Measurements from ENCODE around the gene EFNA2.

EFNA2 gene

GRCh38 chr19:1282588-1283206 lies 3.0 kb upstream of the EFNA2 start:
- no peak for TF ChIP-seq CTCF (IDR thresholded peaks at IDR 0.05; ENCODE audit: low read depth, low read length)
- no peak overlapping the region for H3K4me3 ChIP-seq (ENCODE audit: low read depth, low read length)

GRCh38 chr19:1283207-1283916 lies 2.3 kb upstream of the EFNA2 start:
- no peak for TF ChIP-seq CTCF (IDR thresholded peaks at IDR 0.05; ENCODE audit: low read depth, low read length)
- H3K4me3 ChIP-seq (ENCODE audit: low read depth, low read length), result no peak overlapping the region

- H3K4me3 ChIP-seq (ENCODE audit: low read depth, low read length), result no peak overlapping the region
- no peak for TF ChIP-seq CTCF (IDR thresholded peaks at IDR 0.05; ENCODE audit: low read depth, low read length)
Observed at GRCh38 chr19:1283917-1284292, 1.8 kb upstream of the EFNA2 start.

- TF ChIP-seq CTCF (IDR thresholded peaks at IDR 0.05; ENCODE audit: low read depth, low read length), result no peak
Observed at GRCh38 chr19:1284293-1284978, 1.2 kb upstream of the EFNA2 start.

GRCh38 chr19:1284979-1285736 lies 515 bp upstream of the EFNA2 start:
- H3K4me3 ChIP-seq (ENCODE audit: low read depth, low read length), result no peak overlapping the region
- no peak for TF ChIP-seq CTCF (IDR thresholded peaks at IDR 0.05; ENCODE audit: low read depth, low read length)

More at GRCh38 chr19:1284293-1284978, 1.2 kb upstream of the EFNA2 start:
- no peak overlapping the region for H3K4me3 ChIP-seq (ENCODE audit: low read depth, low read length)

- H3K4me3 ChIP-seq (ENCODE audit: low read depth, low read length), result no peak overlapping the region
- no peak for TF ChIP-seq CTCF (IDR thresholded peaks at IDR 0.05; ENCODE audit: low read depth, low read length)
Observed at GRCh38 chr19:1286487-1287353, 1.0 kb downstream of the EFNA2 start.
